Erythroblast (primary cell): Measurements from ENCODE around the gene FARP1.

ENCODE experiments used
- DNase-seq, 2 experiments: peaks; one replicate each; lab custom pipeline; 2025; lab: John Stamatoyannopoulos, UW
- GATA1 ChIP-seq: IDR thresholded peaks from 2 replicates; pipeline ENCODE4 v1.6.1; 2011; ENCODE audit warnings: low read depth, mild to moderate bottlenecking, control low read depth, low read length, moderate library complexity
- POLR2A ChIP-seq: IDR thresholded peaks from 2 replicates; pipeline ENCODE4 v1.6.1; 2011; ENCODE audit warnings: mild to moderate bottlenecking, low read length

FARP1 gene

GRCh38 chr13:98246538-98247172, 103.8 kb downstream of the FARP1 start:
- DNase-seq, result no peak
- no peak for TF ChIP-seq GATA1
- no peak for TF ChIP-seq POLR2A

- TF ChIP-seq GATA1, result no peak
- no peak for TF ChIP-seq POLR2A
- no peak for DNase-seq
These were observed 108.8 kb downstream of the FARP1 start for GRCh38 chr13:98251708-98252107.

GRCh38 chr13:98252931-98253470, 110.1 kb downstream of the FARP1 start:
- no peak for TF ChIP-seq GATA1
- TF ChIP-seq POLR2A, result no peak
- no peak for DNase-seq

GRCh38 chr13:98253526-98253925, 110.6 kb downstream of the FARP1 start:
- TF ChIP-seq GATA1 (no peak), POLR2A (no peak)
- DNase-seq, result no peak

- TF ChIP-seq POLR2A (no peak), GATA1 (no peak)
- DNase-seq, result no peak
These were observed 111.6 kb downstream of the FARP1 start for GRCh38 chr13:98254513-98254912.

GRCh38 chr13:98258226-98258625, 115.3 kb downstream of the FARP1 start:
- DNase-seq, result no peak
- no peak for TF ChIP-seq POLR2A
- TF ChIP-seq GATA1, result no peak

- DNase-seq, result no peak
- TF ChIP-seq POLR2A, result no peak
- TF ChIP-seq GATA1, result no peak
These were observed 117.7 kb downstream of the FARP1 start for GRCh38 chr13:98260357-98261164.

- no peak for DNase-seq
- no peak for TF ChIP-seq GATA1
- TF ChIP-seq POLR2A, result no peak
These were observed 118.3 kb downstream of the FARP1 start for GRCh38 chr13:98261165-98261702.

GRCh38 chr13:98262292-98262691, 119.4 kb downstream of the FARP1 start:
- TF ChIP-seq POLR2A (no peak), GATA1 (no peak)
- no peak for DNase-seq

- TF ChIP-seq POLR2A (no peak), GATA1 (no peak)
These were observed 120.9 kb downstream of the FARP1 start for GRCh38 chr13:98263841-98264240.

GRCh38 chr13:98264877-98265276, 122.0 kb downstream of the FARP1 start:
- no peak for DNase-seq
- TF ChIP-seq GATA1 (no peak), POLR2A (no peak)

More at GRCh38 chr13:98263841-98264240, 120.9 kb downstream of the FARP1 start:
- DNase-seq, result no peak

GRCh38 chr13:98265692-98266551, 123.0 kb downstream of the FARP1 start:
- no peak for DNase-seq
- TF ChIP-seq GATA1 (no peak), POLR2A (no peak)
